ENCODE data around the gene ADD3. TPM values are rescaled to one million over a fixed set of nuclear protein-coding genes. Genes with fewer than 3 reads are reported as not detected.

The ADD3 gene
- total and polyA plus RNA-seq, 2 donors (not counting 3 experiments of a cell fraction or from before 2014, with no cell fraction given): 14.9 to 55.2 TPM

DNA sequence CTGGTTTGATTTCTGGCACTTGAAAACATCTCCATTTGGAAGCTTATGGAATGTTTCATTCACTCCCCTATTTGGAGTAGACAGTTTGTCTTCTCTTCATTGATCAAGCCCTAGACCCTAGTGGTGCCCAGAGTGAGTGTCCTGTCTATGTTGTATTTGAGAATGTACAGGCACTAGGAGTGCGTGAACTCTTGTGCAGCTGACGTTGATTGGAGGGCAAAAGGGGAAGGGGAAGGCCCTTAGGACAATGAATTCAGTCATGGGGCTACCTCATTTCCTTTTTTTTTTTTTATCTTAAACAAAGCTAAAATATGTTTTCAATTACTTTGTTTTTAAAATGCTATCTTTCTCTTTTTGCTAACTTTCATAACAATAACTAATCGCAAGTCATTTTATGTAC lies 66.5 kb downstream of the ADD3 start:
- Histone ChIP-seq H4K20me1 (replicated peaks; ENCODE audit: control insufficient read depth, extremely low read depth, insufficient read depth, low read length) (no peaks in the 10 kb centered on the region), H3K36me3 (ENCODE audit: control insufficient read depth in 2 of 2, extremely low read depth in 1 of 2, insufficient read depth in 2 of 2, low read length in 2 of 2) (no peaks in the 10 kb centered on the region), H3K9ac (replicated peaks; ENCODE audit: extremely low read depth, insufficient read depth, low read length) (no peak overlapping the region), H3K4me3 (replicated peaks in 1 of 3; ENCODE audit: insufficient read depth in 1 of 3, low read depth in 1 of 3, low read length in 3 of 3) (no peak overlapping the region), H3K27me3 (ENCODE audit: control insufficient read depth in 2 of 2, insufficient read depth in 2 of 2, low read length in 2 of 2) (no peaks in the 10 kb centered on the region), H3K27ac (ENCODE audit: insufficient read depth, low read depth, low read length) (peak overlapping the region; percentile 83), H3K4me1 (ENCODE audit: control insufficient read depth, extremely low read depth, insufficient read depth, low read length) (peaks cover 45% of the 10 kb centered on the region), H3K79me2 (ENCODE audit: control insufficient read depth, insufficient read depth, low read length) (no peaks in the 10 kb centered on the region), H2AFZ (ENCODE audit: low read depth, low read length) (no peak overlapping the region), H3K9me1 (replicated peaks; ENCODE audit: control insufficient read depth, extremely low read depth, insufficient read depth, low read length) (no peaks in the 10 kb centered on the region), H3K9me3 (replicated peaks; ENCODE audit: control insufficient read depth, insufficient read depth, low read length) (no peaks in the 10 kb centered on the region), H3K4me2 (ENCODE audit: insufficient read depth, low read length) (peak overlapping the region; percentile 43)
- no TSS peak for BruUV-seq (replicated peaks)
- TF ChIP-seq, protein P1, sequence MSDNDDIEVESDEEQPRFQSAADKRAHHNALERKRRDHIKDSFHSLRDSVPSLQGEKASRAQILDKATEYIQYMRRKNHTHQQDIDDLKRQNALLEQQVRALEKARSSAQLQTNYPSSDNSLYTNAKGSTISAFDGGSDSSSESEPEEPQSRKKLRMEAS (IDR thresholded peaks at IDR 0.05; ENCODE audit: insufficient read depth, insufficient read length): no peak
- no peak for TF ChIP-seq MYC (IDR thresholded peaks at IDR 0.05; ENCODE audit: low read depth, low read length)
- no peak for TF ChIP-seq GATA2 (IDR thresholded peaks at IDR 0.05; ENCODE audit: insufficient read depth, insufficient read length, low read depth, low read length)
- dilution Hi-C loops (cut with MboI; ENCODE audit: extremely low pct_ligation_motif_present, low sequenced_read_pairs): no loop called here
- ChIA-PET CTCF (interaction anchor here (0.7 to 4.7 kb wide), 3 partner anchors 10 to 1621 kb away, joined by 3 to 46 read pairs (median 5); no protein-coding TSS in a partner anchor), POLR2A (no interaction called here)
- FAIRE-seq (no peak), DNase-seq (ENCODE audit: low read depth, low spot score) (peak; percentile 50)
- intact Hi-C loops (cut with micrococcal nuclease): loop anchor here (2.0 kb wide), 2 partner anchors 15 to 33 kb away; no protein-coding TSS in a partner anchor

DNA sequence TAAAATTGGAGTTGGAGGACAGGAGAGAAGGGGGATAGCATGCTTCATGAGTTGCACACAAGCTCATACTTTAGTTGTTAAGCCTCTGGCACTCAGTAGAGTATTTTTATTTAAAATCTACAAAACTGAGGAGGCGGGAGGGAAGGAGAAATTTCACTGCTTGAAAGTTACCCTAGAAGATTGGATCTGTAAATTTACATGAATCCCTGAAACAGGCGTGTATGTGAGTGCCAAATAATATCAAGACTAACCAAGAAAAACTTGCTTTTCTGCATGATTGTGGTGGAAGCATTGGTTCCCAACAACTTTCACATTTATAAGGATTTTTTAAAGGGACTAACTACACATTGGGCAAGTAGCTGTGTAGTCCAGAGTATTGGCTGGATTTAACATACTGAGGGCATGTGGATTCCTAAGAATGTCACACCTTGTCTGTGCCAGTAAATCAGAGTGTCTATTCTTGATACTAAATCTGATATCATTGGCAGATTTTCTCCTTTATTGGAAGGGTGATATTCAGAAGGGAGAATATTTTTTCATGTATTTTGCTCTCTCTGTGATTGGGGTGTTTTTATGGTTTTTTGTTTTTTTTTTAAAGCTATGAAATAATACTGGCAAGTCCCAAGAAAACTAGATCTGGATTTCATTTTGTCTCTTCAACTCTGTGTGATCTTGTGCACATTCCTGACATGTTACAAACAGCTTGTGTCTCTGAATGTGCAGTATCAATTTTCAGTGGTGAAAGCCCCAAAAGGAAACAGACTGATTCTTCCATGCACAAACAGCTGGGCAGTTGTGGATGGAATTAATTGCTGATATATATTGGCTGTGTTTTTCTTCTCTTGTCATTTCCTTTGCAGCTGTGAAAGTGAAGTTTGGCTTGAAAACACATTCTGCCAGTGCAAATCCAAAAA lies 67.2 kb downstream of the ADD3 start:
- Histone ChIP-seq H3K4me1 (ENCODE audit: control insufficient read depth, extremely low read depth, insufficient read depth, low read length) (peaks cover 40% of the 10 kb centered on the region), H2AFZ (ENCODE audit: low read depth, low read length) (no peak overlapping the region), H4K20me1 (replicated peaks; ENCODE audit: control insufficient read depth, extremely low read depth, insufficient read depth, low read length) (no peaks in the 10 kb centered on the region), H3K9ac (replicated peaks; ENCODE audit: extremely low read depth, insufficient read depth, low read length) (peak overlapping the region; percentile 53), H3K9me1 (replicated peaks; ENCODE audit: control insufficient read depth, extremely low read depth, insufficient read depth, low read length) (no peaks in the 10 kb centered on the region), H3K4me3 (replicated peaks in 1 of 3; ENCODE audit: insufficient read depth in 1 of 3, low read depth in 1 of 3, low read length in 3 of 3) (no peak overlapping the region), H3K27me3 (ENCODE audit: control insufficient read depth in 2 of 2, insufficient read depth in 2 of 2, low read length in 2 of 2) (no peaks in the 10 kb centered on the region), H3K4me2 (ENCODE audit: insufficient read depth, low read length) (peak overlapping the region; percentile 69), H3K36me3 (ENCODE audit: control insufficient read depth in 2 of 2, extremely low read depth in 1 of 2, insufficient read depth in 2 of 2, low read length in 2 of 2) (no peaks in the 10 kb centered on the region), H3K27ac (ENCODE audit: insufficient read depth, low read depth, low read length) (peak overlapping the region; percentile 83), H3K79me2 (ENCODE audit: control insufficient read depth, insufficient read depth, low read length) (no peaks in the 10 kb centered on the region), H3K9me3 (replicated peaks; ENCODE audit: control insufficient read depth, insufficient read depth, low read length) (no peaks in the 10 kb centered on the region)
- dilution Hi-C loops (cut with MboI; ENCODE audit: extremely low pct_ligation_motif_present, low sequenced_read_pairs) (no loop called here), intact Hi-C loops (cut with micrococcal nuclease) (loop anchor here (1.0 to 5.0 kb wide), 7 partner anchors 16 to 322 kb away; partner anchors contain the start of gene ADD3)
- TF ChIP-seq, protein P2, sequence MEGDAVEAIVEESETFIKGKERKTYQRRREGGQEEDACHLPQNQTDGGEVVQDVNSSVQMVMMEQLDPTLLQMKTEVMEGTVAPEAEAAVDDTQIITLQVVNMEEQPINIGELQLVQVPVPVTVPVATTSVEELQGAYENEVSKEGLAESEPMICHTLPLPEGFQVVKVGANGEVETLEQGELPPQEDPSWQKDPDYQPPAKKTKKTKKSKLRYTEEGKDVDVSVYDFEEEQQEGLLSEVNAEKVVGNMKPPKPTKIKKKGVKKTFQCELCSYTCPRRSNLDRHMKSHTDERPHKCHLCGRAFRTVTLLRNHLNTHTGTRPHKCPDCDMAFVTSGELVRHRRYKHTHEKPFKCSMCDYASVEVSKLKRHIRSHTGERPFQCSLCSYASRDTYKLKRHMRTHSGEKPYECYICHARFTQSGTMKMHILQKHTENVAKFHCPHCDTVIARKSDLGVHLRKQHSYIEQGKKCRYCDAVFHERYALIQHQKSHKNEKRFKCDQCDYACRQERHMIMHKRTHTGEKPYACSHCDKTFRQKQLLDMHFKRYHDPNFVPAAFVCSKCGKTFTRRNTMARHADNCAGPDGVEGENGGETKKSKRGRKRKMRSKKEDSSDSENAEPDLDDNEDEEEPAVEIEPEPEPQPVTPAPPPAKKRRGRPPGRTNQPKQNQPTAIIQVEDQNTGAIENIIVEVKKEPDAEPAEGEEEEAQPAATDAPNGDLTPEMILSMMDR (IDR thresholded peaks at IDR 0.05; ENCODE audit: extremely low read depth in 1 of 2, insufficient read depth in 1 of 2, low read depth in 1 of 2, low read length in 2 of 2): no peak
- TF ChIP-seq GATA2 (IDR thresholded peaks at IDR 0.05; ENCODE audit: insufficient read depth, insufficient read length, low read depth, low read length): peak; percentile 17
- TF ChIP-seq POLR2AphosphoS5 (IDR thresholded peaks at IDR 0.05; ENCODE audit: insufficient read depth, low read depth, low read length): peak; percentile 33
- peak; percentile 83 for TF ChIP-seq JUN (IDR thresholded peaks at IDR 0.05; ENCODE audit: borderline replicate concordance, insufficient read depth, insufficient read length, low read depth)
- DNase-seq (ENCODE audit: low read depth, low spot score): peak; percentile 92
- BruUV-seq (replicated peaks): TSS peak; percentile 40
- ChIA-PET POLR2A (interaction anchor here (0.7 to 1.1 kb wide), 2 partner anchors 63 to 140 kb away, joined by 4 read pairs; no protein-coding TSS in a partner anchor), CTCF (interaction anchor here (0.7 to 4.7 kb wide), 9 partner anchors 9 to 1621 kb away, joined by 3 to 46 read pairs (median 4); no protein-coding TSS in a partner anchor)
- peak; percentile 90 for FAIRE-seq
